ENCODE measurements around the gene TRIM7. TPM values are rescaled to one million over a fixed set of nuclear protein-coding genes. Genes with fewer than 3 reads are reported as not detected.

The TRIM7 gene
- total RNA-seq, 2 experiments from 2014 or later, result 3.4 to 3.8 TPM

DNA sequence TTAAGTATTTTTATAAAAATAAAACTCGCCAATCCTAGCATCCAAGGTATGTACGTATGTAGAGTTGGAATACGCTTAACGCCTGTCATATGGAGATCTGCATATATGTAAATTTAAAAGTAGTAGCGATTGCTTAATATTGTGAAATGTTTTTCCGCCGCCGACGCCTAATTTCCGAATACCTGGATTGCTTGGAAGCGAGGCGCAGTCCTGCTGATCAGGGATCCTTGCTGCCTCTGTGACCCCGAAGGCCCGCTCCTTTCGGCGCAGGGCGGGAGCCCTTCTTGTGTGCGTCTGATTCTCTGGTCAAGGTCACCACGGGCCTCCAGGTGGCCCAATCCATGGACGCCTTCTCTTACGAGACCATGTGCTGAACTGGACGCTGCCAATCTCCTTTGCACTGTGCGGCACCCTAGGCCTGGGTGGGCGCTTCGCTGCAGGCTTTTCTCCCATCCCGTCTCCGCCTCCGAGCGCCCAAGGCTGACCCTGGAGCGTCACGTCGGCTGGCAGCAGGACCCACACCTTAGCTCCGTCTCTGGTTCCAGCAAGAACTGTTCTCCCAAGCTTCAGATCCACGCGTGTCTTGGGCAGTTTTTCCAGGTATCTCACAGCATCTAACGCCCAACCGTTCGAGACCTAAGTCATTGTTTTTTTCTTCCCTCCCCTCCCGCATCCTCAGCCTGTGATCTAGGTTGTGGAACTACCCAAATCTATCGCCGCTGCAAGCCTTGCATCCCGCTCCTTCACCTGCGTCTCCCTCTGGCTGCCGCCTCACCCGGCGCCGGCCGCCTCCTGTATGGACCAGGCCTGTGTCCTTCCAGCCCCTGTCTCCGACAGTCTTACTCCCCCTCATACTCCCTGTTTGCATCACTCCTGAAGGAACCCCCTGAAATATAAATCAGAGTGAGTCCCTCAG, 14.5 kb upstream of the TRIM7 start:
- H3K4me1 Mint-ChIP-seq (ENCODE audit: low read depth), result peaks cover 55% of the 10 kb centered on the region
- peaks cover 74% of the 10 kb centered on the region for H3K4me1 ChIP-seq (ENCODE audit: insufficient read depth, low read length)
- CTCF ChIA-PET, result no interaction called here

DNA sequence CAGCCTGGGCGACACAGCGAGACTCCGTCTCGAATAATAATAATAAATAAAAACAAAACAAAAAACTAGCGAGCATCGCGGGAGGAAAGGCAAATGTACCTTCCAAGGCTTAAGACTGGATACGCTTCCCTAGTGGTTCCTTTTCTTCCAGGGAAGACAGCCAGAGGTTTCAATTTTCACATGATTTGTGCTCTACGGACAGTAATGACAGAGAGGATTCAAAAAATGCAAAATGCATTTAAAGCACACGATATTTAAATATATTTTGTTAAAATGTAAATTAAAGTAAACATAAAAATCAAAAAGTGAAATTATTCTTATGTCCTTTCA, 13.8 kb upstream of the TRIM7 start:
- Histone ChIP-seq H3K4me3 (ENCODE audit: low read length) (peak overlapping the region; percentile 81), H3K4me1 (ENCODE audit: insufficient read depth, low read length) (peaks cover 66% of the 10 kb centered on the region), H3K27me3 (ENCODE audit: control insufficient read depth in 1 of 2, insufficient read depth in 2 of 2, low read length in 2 of 2) (no peaks in the 10 kb centered on the region), H3K36me3 (ENCODE audit: insufficient read depth, low read length) (no peaks in the 10 kb centered on the region), H3K9me3 (ENCODE audit: control insufficient read depth in 1 of 2, insufficient read depth in 1 of 2, low read length in 2 of 2) (no peaks in the 10 kb centered on the region), H3K27ac (ENCODE audit: low read depth in 1 of 2, low read length in 2 of 2) (peak overlapping the region in 1 of 2 donors; percentile 22)
- Mint-ChIP-seq H3K27ac (peak overlapping the region; percentile 88), H3K36me3 (ENCODE audit: low read depth) (peaks cover 50% of the 10 kb centered on the region), H3K9me3 (no peaks in the 10 kb centered on the region), H3K4me3 (peak overlapping the region; percentile 97), H3K27me3 (peaks cover 28% of the 10 kb centered on the region), H3K4me1 (ENCODE audit: low read depth) (peaks cover 50% of the 10 kb centered on the region)
- DNase-seq, result no peak
- POLR2A ChIA-PET, result no interaction called here
- TF ChIP-seq, protein P1, sequence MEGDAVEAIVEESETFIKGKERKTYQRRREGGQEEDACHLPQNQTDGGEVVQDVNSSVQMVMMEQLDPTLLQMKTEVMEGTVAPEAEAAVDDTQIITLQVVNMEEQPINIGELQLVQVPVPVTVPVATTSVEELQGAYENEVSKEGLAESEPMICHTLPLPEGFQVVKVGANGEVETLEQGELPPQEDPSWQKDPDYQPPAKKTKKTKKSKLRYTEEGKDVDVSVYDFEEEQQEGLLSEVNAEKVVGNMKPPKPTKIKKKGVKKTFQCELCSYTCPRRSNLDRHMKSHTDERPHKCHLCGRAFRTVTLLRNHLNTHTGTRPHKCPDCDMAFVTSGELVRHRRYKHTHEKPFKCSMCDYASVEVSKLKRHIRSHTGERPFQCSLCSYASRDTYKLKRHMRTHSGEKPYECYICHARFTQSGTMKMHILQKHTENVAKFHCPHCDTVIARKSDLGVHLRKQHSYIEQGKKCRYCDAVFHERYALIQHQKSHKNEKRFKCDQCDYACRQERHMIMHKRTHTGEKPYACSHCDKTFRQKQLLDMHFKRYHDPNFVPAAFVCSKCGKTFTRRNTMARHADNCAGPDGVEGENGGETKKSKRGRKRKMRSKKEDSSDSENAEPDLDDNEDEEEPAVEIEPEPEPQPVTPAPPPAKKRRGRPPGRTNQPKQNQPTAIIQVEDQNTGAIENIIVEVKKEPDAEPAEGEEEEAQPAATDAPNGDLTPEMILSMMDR (IDR thresholded peaks at IDR 0.05), result no peak
- no peak for ATAC-seq (ENCODE audit: poor library complexity)
- CTCF ChIA-PET, result no interaction called here
- intact Hi-C loops (cut with DNase I, micrococcal nuclease), result loop anchor here (1.0 to 10.0 kb wide), 3 partner anchors 11 to 54 kb away; no protein-coding TSS in a partner anchor

More for the DNA sequence above, 14.5 kb upstream of the TRIM7 start:
- intact Hi-C loops (cut with DNase I, micrococcal nuclease), result loop anchor here in 1 of 2 experiments (10.0 kb wide), 1 partner anchor 55 kb away; no protein-coding TSS in a partner anchor
- no peaks in the 10 kb centered on the region for H3K9me3 ChIP-seq (ENCODE audit: control insufficient read depth in 1 of 2, insufficient read depth in 1 of 2, low read length in 2 of 2)
- H3K4me3 ChIP-seq (ENCODE audit: low read length), result no peak overlapping the region
- peak overlapping the region; percentile 99 for H3K27ac Mint-ChIP-seq
- H3K27me3 ChIP-seq (ENCODE audit: control insufficient read depth in 1 of 2, insufficient read depth in 2 of 2, low read length in 2 of 2), result no peaks in the 10 kb centered on the region
- POLR2A ChIA-PET, result interaction anchor here (0.6 to 1.4 kb wide), 4 partner anchors 12 to 41 kb away, joined by 3 to 4 read pairs (median 3); partner anchors contain the start of gene TRIM52
- no peaks in the 10 kb centered on the region for H3K36me3 ChIP-seq (ENCODE audit: insufficient read depth, low read length)
- H3K27me3 Mint-ChIP-seq, result peaks cover 28% of the 10 kb centered on the region
- H3K9me3 Mint-ChIP-seq, result no peaks in the 10 kb centered on the region
- DNase-seq (no peak), ATAC-seq (ENCODE audit: poor library complexity) (no peak)
- H3K27ac ChIP-seq (ENCODE audit: low read depth in 1 of 2, low read length in 2 of 2), result no peak overlapping the region
- peak overlapping the region; percentile 61 for H3K4me3 Mint-ChIP-seq
- H3K36me3 Mint-ChIP-seq (ENCODE audit: low read depth), result peaks cover 56% of the 10 kb centered on the region
- TF ChIP-seq, protein P1 (IDR thresholded peaks at IDR 0.05), result no peak

DNA sequence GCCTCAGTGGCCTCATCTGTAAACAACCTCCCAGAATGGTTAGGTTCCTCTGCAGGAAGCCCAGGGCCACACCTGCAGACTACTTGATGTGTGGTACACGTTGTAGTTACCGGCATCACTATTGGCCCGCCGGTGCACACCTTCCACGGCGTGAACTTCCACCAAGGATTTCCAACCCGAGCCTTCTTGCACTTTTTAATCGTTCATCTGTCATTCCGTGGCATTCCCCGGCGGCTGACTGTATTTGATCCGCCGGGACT, 12.7 kb upstream of the TRIM7 start:
- Mint-ChIP-seq H3K27ac (peak overlapping the region; percentile 88), H3K4me1 (ENCODE audit: low read depth) (peaks cover 45% of the 10 kb centered on the region), H3K4me3 (peak overlapping the region; percentile 97), H3K9me3 (no peaks in the 10 kb centered on the region), H3K27me3 (peaks cover 24% of the 10 kb centered on the region), H3K36me3 (ENCODE audit: low read depth) (peaks cover 40% of the 10 kb centered on the region)
- Histone ChIP-seq H3K27ac (ENCODE audit: low read depth in 1 of 2, low read length in 2 of 2) (peak overlapping the region; percentile 39 to 41), H3K4me3 (ENCODE audit: low read length) (peak overlapping the region; percentile 81), H3K9me3 (ENCODE audit: control insufficient read depth in 1 of 2, insufficient read depth in 1 of 2, low read length in 2 of 2) (no peaks in the 10 kb centered on the region), H3K27me3 (ENCODE audit: control insufficient read depth in 1 of 2, insufficient read depth in 2 of 2, low read length in 2 of 2) (no peaks in the 10 kb centered on the region), H3K36me3 (ENCODE audit: insufficient read depth, low read length) (no peaks in the 10 kb centered on the region), H3K4me1 (ENCODE audit: insufficient read depth, low read length) (peaks cover 61% of the 10 kb centered on the region)
- intact Hi-C loops (cut with DNase I, micrococcal nuclease), result loop anchor here (1.0 to 10.0 kb wide), 3 partner anchors 10 to 53 kb away; no protein-coding TSS in a partner anchor
- ChIA-PET POLR2A (interaction anchor here (2.4 to 2.5 kb wide), 3 partner anchors 12 to 43 kb away, joined by 14 to 69 read pairs (median 41); partner anchors contain the start of genes TRIM52 and TRIM7), CTCF (no interaction called here)
- ATAC-seq (ENCODE audit: poor library complexity) (peak; percentile 28), DNase-seq (peak in 11 of 14 experiments; percentile 32 to 74 (median 41))
- TF ChIP-seq, protein P1 (IDR thresholded peaks at IDR 0.05), result no peak

Measured in CD4-positive, alpha-beta T cell (primary cell).